Activated effector memory CD4-positive, alpha-beta T cell treated with Interleukin-2 at 50 U/mL for 16 hours (primary cell): ENCODE data around the gene SH2B3.

Experiments
- DNase-seq: peaks from one replicate; pipeline ENCODE4 v3.0.0-alpha.2; 2020

Gene SH2B3

GRCh38 chr12:111429828-111430432 lies 24.2 kb downstream of the SH2B3 start:
- peak; percentile 72 for DNase-seq

GRCh38 chr12:111430433-111431353 lies 25.0 kb downstream of the SH2B3 start:
- DNase-seq: peak; percentile 51

- no peak for DNase-seq
Observed at GRCh38 chr12:111431772-111432171, 26.0 kb downstream of the SH2B3 start.

- no peak for DNase-seq
Observed at GRCh38 chr12:111434049-111434448, 28.3 kb downstream of the SH2B3 start.

- DNase-seq: peak; percentile 78
Observed at GRCh38 chr12:111434680-111435338, 29.1 kb downstream of the SH2B3 start.

GRCh38 chr12:111435661-111436201 lies 30.0 kb downstream of the SH2B3 start:
- DNase-seq: no peak

GRCh38 chr12:111436266-111436665 lies 30.5 kb downstream of the SH2B3 start:
- no peak for DNase-seq

GRCh38 chr12:111436811-111437210 lies 31.1 kb downstream of the SH2B3 start:
- no peak for DNase-seq

GRCh38 chr12:111437816-111438454 lies 32.2 kb downstream of the SH2B3 start:
- no peak for DNase-seq

GRCh38 chr12:111438481-111438880 lies 32.8 kb downstream of the SH2B3 start:
- DNase-seq: peak; percentile 39

GRCh38 chr12:111439657-111440151 lies 34.0 kb downstream of the SH2B3 start:
- DNase-seq: no peak

GRCh38 chr12:111440152-111440551 lies 34.4 kb downstream of the SH2B3 start:
- no peak for DNase-seq

- no peak for DNase-seq
Observed at GRCh38 chr12:111440631-111441030, 34.9 kb downstream of the SH2B3 start.

GRCh38 chr12:111441107-111441928 lies 35.6 kb downstream of the SH2B3 start:
- DNase-seq: no peak

- DNase-seq: no peak
Observed at GRCh38 chr12:111442301-111443045, 36.8 kb downstream of the SH2B3 start.

- DNase-seq: no peak
Observed at GRCh38 chr12:111443086-111443485, 37.4 kb downstream of the SH2B3 start.

- DNase-seq: no peak
Observed at GRCh38 chr12:111443586-111443985, 37.9 kb downstream of the SH2B3 start.

GRCh38 chr12:111444314-111444924 lies 38.7 kb downstream of the SH2B3 start:
- no peak for DNase-seq

GRCh38 chr12:111444925-111445725 lies 39.4 kb downstream of the SH2B3 start:
- DNase-seq: peak; percentile 76
